Ishikawa (cell line): Measurements from ENCODE around the gene GREB1L.

Experiments
- CEBPB ChIP-seq: IDR thresholded peaks from 2 replicates; pipeline ENCODE4 v1.6.1; 2012
- CREB1 ChIP-seq: IDR thresholded peaks from 2 replicates; pipeline ENCODE4 v1.6.1; 2012; ENCODE audit warnings: low read depth
- EGR1 ChIP-seq: IDR thresholded peaks from 2 replicates; pipeline ENCODE4 v1.6.1; 2012
- EP300 ChIP-seq: IDR thresholded peaks from 2 replicates; pipeline ENCODE4 v1.6.1; 2012; ENCODE audit warnings: borderline replicate concordance
- FOXM1 ChIP-seq: IDR thresholded peaks from 2 replicates; pipeline ENCODE4 v1.6.1; 2012; ENCODE audit warnings: low read depth, borderline replicate concordance
- MAX ChIP-seq: IDR thresholded peaks from 2 replicates; pipeline ENCODE4 v1.6.1; 2012
- NFIC ChIP-seq: IDR thresholded peaks from 2 replicates; pipeline ENCODE4 v1.6.1; 2012
- RAD21 ChIP-seq: IDR thresholded peaks from 2 replicates; pipeline ENCODE4 v1.6.1; 2012; ENCODE audit warnings: low read depth
- REST ChIP-seq: IDR thresholded peaks from 2 replicates; pipeline ENCODE4 v1.6.1; 2012; ENCODE audit warnings: low read depth, mild to moderate bottlenecking
- TAF1 ChIP-seq: IDR thresholded peaks from 2 replicates; pipeline ENCODE4 v1.6.1; 2012; ENCODE audit warnings: low read depth, mild to moderate bottlenecking
- TCF12 ChIP-seq: IDR thresholded peaks from 2 replicates; pipeline ENCODE4 v1.6.1; 2012; ENCODE audit warnings: low read depth
- TEAD4 ChIP-seq: IDR thresholded peaks from 2 replicates; pipeline ENCODE4 v1.6.1; 2012
- YY1 ChIP-seq: IDR thresholded peaks from 2 replicates; pipeline ENCODE4 v1.6.1; 2012; ENCODE audit warnings: low read depth
- ZBTB7A ChIP-seq: IDR thresholded peaks from 2 replicates; pipeline ENCODE4 v1.6.1; 2012; ENCODE audit warnings: low read depth
- TF ChIP-seq, protein P1 (sequence below): IDR thresholded peaks from 2 replicates; pipeline ENCODE4 v1.6.1; 2012

GREB1L gene

GRCh38 chr18:21242141-21242779 is at the start of gene GREB1L:
TSS of gene GREB1L (plus strand) at chr18:21242232. CDS start at chr18:21383519, 141,287 bp downstream.
- TF ChIP-seq REST, result no peak
- no peak for TF ChIP-seq EP300
- TF ChIP-seq RAD21, result peak; percentile 41; the same call in 1 of the 2 replicates
- TF ChIP-seq, protein P1, sequence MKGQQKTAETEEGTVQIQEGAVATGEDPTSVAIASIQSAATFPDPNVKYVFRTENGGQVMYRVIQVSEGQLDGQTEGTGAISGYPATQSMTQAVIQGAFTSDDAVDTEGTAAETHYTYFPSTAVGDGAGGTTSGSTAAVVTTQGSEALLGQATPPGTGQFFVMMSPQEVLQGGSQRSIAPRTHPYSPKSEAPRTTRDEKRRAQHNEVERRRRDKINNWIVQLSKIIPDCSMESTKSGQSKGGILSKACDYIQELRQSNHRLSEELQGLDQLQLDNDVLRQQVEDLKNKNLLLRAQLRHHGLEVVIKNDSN, result no peak
- no peak for TF ChIP-seq YY1
- TF ChIP-seq MAX, result peak; percentile 51
- TF ChIP-seq CEBPB, result no peak
- no peak for TF ChIP-seq TAF1
- TF ChIP-seq TCF12, result no peak; the same call in 1 of the 2 replicates
- no peak; the same call in 1 of the 2 replicates for TF ChIP-seq ZBTB7A
- no peak for TF ChIP-seq NFIC

GRCh38 chr18:21192308-21192624 is 49.8 kb upstream of the GREB1L start:
- TF ChIP-seq EGR1 (no peak), REST (no peak), FOXM1 (no peak), TEAD4 (no peak), TCF12 (no peak), TAF1 (no peak), CREB1 (no peak), EP300 (no peak)

DNA sequence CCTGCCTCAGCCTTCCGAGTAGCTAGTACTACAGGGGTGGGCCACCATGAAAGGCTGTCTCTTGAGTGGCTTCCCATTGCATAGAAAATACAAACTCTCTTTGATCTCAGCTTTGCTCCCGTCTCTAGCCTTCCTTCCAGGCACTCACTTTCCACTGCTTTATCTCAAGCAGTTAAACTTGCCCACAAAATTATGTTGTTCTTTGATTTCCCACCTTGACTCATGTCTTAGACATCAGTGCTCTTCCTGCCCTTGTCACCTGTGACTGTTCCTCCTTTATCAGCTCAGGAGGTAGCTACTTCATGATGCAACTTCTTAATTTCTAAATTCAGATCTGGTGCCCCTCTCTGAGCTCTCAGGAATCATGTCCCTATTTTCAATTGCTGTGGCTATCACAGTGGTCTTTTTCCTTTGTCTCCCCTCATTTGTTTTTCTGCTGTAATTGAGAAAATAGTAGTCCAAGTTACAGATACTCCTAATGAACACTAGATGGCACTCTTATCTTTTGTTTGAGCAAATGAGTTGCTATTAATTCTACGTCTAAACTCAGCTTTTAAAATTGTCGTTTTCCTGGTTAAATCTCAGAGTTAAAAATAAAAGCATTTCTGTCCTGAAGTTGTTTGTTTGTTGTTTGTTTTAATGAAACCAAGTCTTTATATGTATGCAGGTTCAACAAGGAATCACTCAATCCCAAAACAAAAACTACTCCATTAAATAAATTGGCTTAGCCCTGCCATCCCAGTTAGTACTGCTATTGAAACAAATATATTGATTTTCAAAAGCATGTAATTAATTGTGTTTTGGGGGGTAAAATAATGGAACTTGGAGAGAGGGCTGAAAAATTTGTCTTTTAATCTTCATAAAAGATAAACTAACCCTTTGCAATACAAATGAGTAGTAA is 46.9 kb upstream of the GREB1L start:
- TF ChIP-seq CREB1, result no peak
- TF ChIP-seq, protein P1, result no peak
- TF ChIP-seq REST, result no peak
- TF ChIP-seq ZBTB7A, result no peak
- no peak for TF ChIP-seq CEBPB
- peak; percentile 85 for TF ChIP-seq RAD21
- no peak for TF ChIP-seq NFIC

GRCh38 chr18:21196426-21196825 is 45.6 kb upstream of the GREB1L start:
- TF ChIP-seq EP300 (no peak), RAD21 (no peak)

- TF ChIP-seq FOXM1, result no peak
- TF ChIP-seq CREB1, result no peak
These were observed 38.9 kb upstream of the GREB1L start for GRCh38 chr18:21203126-21203525.
